ENCODE results near the gene TPPP2.

The TPPP2 gene

DNA sequence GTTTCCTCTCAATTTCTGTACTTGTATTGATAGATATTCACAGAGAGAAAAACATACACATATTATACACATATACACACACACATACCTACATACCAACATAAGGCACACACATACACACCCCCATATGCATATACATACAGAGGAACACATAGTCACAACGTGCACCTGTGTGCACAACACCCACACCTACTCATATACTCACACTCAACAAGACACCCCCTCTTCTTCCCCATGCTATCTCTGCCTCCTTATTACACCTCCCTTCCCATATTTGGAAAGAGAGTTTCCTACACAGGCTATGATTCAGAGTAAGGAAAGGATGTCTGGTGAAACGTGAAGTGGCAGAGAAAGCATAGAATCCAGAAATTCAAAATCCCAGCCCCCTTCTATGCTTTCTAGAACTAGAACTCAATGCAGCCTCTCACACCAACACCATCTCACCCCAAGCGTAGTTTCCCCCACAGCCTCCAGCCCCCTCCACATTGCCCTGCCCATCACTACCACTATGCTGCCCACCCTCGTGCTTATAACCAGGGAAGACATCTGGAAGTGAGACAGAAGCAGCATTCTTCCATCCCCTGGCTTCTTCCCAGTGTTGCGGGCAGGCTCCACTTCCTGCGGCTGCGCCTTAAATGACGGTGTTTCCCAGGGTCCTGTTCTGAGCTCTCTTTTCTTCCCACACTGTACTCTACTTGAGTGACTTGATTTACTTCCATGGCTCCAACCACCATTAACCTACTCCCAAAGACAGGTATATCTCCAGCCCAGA is 30.0 kb downstream of the TPPP2 start:
- no peak for DNase-seq

DNA sequence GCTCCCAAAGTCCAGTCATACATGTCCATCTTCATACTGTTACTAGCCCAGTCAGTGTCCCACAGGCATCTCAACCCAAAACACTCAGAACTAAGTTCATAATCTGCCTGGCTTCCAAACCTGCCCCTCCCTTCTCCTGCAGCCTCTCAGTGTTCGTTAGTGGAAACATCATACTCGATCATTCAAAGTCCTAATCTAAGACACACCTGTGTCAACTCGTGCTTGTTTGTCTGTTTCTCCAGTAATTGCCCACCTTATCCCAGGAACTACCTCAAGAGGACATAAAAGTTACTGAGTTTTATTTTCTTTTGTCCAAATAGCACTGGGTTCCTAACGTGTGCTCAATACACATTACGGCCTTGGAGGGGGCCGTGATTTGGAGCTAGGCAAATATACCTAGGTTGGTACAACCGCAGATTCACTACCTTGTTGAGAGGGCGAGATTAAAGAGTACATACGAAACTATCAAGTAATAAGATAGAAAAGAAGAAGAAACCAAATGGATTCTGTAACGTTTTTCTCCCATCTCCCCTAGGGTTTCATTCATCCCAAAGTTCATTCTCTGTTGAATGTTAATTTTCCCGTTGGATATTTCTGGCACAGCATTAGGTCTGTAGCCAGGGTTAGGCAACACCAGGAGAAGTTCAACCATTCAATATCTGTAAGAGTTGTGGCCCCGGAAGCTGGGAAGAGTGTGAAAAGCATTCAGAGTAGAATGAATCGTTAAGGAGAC is 30.8 kb downstream of the TPPP2 start:
- DNase-seq, result no peak

DNA sequence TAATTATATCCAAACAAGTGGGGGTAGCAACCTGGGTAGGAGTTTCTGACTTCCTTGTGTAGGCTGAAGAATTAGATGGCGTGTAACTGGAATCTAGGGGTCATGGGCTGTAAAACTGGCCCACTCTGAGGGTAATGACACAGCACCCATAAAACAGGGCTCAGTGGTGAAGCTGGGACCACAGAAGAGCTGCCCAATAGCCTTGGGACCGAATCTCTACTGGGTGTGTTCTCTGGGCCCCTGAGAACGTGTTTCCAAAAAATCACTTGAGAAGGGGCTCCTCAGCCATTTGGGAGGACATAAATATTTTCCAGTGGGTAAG is 31.3 kb downstream of the TPPP2 start:
- no peak for DNase-seq

DNA sequence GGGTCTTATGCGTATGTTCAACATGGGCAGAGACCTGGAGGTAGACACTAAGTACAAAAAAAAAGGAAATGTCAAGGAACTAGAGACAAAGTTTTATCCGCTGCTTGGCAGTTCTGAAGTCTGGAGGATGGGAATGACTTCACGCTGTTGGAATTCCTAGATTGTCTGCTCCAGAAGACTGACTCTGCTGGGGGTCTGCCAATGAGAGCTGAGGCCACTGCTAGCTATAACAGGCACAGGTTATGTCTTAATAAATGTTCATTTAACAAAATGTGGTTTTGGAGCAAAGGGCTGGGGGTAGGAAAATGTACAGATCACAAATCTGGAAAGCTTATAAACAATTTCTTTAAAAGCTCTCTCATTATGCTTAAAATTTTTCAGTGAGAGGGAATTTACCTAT is 33.5 kb downstream of the TPPP2 start:
- DNase-seq, result no peak

DNA sequence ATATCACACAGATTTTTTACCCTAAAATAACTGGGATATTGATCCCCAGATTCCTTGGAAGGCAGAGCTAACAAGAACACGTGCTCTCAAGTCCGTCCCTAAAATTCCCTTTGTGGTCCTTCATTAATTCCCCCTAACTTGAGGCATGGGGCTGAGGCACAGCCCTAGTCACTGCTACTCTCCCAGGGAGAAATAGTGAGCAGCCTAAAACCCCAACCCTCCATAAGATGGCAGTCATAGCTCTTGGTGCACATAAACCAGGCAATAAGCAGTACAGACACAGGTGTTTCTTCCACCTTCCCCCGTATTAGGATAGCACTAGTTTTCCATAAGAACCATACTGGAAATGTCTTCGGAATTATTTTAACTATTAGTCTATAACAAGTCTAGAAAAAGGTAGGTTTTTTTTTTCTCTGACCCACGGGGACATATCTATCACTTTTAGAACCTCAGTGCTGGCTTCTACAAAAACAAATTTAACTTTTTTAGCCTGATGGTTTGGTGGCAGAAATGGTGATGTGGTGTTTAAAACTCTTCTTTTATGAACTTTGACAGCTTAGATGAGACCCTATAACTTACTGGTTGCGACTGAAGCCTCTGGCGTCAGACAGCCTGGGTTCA is 37.0 kb downstream of the TPPP2 start:
- DNase-seq, result no peak

DNA sequence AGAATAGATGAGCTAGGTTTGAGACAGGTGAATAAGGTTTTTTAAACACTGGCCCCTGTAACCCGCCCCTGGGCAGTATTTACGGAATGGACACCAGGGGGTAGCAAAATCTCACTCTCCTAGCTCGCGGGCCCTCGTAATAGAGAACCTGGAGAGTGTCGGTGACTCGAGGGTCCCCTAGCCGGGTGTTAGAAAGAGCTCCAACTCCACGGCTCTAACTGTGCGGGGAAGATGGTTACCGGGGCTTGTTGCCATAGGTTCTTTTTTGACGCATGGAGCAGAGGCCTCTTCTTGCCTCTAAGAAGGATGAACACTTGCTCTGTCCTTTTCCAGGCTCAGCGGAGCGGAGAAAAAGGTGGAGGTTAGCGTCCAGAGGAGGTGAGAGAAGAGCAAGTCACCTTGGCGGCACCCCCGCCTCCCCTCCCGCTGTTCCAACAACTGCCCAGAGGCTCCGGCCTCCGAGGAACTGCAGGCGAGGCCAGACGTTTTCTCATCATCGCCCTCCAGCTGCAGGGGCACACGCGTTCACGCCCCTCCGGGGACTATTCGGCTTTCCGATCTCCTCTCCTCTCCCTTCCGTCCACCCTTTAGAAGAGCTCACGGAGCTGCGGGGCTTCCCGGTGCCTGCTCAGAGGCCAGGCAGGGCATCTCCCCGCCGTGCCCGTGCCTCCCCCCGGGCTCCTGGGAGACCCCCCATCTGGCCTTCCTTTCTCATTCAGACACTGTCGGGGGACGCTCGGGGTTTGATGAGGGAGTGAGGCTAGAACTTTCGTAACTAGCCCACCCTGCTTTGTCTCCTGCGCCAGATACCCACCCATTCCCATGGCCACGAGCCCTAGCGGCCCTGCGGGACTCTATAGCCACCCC is 38.7 kb downstream of the TPPP2 start:
- DNase-seq, result no peak

DNA sequence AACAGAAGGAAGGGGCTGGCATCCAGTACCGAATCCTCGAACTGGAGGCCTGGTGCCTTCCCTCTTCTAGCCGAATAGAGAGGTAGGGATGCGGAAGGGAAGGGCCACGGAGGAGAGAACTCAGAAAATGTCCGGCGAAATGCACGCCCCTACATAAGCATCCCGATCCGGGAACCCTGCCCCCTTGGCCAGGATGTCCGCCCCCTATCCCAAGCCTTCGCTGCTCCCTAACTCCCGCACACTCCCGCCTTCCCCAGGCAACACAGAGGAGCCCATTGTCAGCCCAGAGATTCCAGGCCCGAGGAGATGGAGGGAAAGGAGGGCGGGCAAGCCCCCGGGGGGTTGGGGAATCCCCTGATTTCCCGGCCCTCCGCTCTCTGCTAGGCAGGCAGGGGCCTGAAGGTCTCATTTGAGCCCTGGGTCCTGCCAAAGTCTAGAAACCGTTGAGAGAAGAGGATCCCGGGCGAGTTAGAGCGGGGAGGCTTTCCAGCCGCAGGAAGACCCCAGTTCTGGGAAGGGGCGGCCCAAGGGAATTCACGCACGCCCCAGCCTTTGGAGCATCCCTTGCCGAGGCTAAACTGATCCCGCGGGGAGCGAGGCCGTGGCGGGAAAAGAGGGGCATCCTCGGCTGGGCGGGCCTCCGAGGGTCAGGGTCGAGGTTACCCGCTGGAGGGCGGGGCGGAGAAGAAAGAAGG is 39.5 kb downstream of the TPPP2 start:
- no peak for DNase-seq

DNA sequence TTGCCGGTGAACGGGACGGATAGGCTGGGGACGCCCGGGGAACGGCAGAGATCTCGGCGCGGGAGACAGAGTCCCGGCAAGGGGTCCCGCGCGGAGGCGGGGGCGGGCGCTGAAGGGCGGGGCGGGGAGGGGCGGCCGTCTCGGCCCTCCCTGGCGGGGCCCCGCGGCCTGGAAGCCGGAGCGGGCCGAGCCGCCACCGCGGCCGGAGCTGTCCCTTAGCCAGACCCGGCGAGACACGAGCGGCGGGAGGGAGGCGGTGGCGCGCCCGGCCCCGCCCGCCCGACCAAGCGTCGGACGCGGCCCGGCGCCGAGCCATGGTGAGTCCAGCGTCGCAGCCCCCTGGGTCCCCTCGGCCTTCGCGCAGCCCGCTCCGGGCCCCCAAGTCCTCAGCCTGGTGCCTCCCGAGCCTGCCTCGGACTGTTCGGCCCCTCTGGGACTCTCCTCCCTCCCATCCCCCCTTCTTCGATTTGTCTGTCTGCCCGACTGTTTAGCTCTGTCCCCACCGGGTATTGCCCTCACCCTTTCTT is 40.1 kb downstream of the TPPP2 start, which contains the start of gene ARHGEF40:
Gene ARHGEF40 (plus strand): TSS at position 222 of the 527 bp plus-strand sequence. CDS start 93 bp downstream, at position 315.
- DNase-seq, result no peak

DNA sequence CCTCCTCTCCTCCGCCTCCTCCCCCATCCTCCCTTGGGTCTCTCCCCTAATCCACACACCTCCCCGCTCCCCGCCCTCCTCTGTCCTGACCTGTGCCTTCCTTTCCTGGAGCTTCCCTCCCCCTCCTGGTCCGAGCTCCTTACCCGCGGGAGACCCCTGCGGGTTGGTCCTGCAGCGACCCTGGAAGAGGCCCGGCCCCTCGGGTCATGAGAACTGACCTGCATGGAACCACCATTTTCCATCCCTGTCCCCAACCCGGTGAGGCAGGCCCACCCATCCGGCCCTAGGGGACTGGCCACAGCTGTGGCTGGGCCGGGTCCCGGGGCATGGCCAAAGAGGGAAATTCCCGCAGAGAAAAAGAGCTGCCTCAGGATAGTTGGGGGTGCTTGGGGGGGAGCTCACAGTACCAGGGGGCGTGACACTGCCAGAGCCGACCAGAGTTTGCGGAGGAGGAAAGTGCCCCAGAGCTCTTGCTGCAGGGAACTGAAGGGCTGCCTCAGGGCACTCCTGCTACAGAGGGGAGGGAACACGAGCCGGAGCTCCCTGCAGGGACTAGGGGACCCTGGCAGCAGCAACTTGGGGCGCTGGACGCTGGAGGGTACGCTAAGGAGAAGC is 40.7 kb downstream of the TPPP2 start:
- no peak for DNase-seq

DNA sequence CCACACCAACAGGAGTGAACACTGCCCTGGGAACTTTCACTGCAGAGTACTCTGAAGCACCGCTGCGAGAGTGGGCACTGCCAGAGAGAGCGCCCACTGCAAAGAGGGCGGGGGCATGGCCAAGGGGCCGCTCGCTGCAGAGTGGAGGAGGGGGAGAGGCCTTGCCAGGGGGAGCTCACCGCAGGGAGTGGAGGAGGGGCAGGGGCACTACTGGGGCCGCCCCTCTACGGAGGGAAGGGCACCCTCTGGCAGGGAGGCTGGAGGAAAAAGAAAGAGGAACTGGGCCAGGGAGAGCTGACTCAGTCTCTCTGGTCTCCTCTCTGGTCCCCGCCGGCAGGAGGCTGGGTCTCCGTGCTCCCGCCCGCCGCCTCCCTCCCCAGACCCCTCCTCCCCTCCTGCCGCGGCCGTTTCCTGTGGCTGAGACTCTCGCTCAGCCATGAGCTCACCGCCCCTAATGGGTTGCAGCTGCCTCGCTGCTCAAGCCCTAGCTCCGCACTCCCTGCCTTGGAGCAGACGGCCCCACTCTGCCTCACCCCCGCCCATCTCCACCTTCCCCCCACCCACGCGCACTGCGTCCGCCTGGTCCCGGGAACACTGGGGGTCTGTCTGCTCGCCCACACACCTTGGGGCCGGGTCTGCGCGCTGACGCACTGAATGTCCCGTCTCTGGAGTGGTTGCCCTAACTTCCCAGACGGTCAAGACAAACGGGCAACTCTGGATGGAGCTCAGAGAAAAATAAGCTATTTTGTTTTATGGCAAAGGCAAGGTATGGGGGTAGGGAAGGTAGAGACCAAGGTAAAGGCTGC is 41.4 kb downstream of the TPPP2 start:
- no peak for DNase-seq

DNA sequence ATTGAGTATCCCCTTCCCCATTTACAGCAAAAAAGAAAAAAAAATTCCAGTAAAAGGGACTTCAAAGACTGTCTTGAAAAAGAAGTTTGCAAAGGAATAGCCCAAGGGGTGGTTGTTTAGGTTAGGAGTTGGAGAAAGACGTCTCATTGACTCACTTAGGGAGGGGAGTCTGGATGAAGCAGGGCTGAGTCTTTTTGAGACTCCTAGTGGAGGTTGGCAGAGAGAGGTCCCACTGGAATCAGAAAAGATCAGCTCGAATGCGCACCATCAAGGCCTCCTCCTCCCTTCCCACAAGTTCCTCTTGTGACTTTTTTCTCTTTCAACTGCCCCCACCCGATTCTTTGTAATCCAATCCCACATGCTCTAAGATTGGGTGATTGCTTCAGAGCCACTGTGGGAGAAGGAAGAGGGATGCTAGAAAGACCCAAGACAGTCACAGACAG is 42.0 kb downstream of the TPPP2 start:
- no peak for DNase-seq

DNA sequence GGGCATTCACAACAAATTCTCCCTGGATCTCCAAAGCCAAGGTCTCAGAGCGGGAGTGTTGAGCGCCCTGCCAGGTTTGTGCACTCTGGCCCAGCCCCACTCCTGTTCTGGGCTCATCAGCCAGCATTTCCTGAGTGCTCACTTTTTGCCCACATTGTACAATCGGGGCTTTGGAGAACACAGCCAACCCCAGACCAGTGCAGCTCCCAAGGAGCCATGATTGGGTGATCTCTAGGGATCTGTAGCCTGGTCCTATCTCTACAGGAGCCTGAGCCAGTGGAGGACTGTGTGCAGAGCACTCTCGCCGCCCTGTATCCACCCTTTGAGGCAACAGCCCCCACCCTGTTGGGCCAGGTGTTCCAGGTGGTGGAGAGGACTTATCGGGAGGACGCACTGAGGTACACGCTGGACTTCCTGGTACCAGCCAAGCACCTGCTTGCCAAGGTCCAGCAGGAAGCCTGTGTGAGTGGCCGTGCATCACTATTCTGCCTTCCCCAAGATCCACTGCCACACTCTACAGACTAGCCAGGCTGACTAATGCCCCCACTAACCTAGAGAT is 42.8 kb downstream of the TPPP2 start:
- no peak for DNase-seq

DNA sequence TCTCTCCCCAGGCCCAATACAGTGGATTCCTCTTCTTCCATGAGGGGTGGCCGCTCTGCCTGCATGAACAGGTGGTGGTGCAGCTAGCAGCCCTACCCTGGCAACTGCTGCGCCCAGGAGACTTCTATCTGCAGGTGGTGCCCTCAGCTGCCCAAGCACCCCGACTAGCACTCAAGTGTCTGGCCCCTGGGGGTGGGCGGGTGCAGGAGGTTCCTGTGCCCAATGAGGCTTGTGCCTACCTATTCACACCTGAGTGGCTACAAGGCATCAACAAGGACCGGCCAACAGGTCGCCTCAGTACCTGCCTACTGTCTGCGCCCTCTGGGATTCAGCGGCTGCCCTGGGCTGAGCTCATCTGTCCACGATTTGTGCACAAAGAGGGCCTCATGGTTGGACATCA is 43.9 kb downstream of the TPPP2 start:
- no peak for DNase-seq

DNA sequence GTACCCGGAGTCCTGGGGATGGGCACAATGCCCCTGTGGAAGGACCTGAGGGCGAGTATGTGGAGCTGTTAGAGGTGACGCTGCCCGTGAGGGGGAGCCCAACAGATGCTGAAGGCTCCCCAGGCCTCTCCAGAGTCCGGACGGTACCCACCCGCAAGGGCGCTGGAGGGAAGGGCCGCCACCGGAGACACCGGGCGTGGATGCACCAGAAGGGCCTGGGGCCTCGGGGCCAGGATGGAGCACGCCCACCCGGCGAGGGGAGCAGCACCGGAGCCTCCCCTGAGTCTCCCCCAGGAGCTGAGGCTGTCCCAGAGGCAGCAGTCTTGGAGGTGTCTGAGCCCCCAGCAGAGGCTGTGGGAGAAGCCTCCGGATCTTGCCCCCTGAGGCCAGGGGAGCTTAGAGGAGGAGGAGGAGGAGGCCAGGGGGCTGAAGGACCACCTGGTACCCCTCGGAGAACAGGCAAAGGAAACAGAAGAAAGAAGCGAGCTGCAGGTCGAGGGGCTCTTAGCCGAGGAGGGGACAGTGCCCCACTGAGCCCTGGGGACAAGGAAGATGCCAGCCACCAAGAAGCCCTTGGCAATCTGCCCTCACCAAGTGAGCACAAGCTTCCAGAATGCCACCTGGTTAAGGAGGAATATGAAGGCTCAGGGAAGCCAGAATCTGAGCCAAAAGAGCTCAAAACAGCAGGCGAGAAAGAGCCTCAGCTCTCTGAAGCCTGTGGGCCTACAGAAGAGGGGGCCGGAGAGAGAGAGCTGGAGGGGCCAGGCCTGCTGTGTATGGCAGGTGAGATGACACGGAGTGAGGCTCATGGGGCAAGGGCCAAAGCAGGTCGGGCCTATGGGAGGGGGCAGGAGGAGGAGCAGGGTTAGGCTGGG is 44.6 kb downstream of the TPPP2 start:
- no peak for DNase-seq

DNA sequence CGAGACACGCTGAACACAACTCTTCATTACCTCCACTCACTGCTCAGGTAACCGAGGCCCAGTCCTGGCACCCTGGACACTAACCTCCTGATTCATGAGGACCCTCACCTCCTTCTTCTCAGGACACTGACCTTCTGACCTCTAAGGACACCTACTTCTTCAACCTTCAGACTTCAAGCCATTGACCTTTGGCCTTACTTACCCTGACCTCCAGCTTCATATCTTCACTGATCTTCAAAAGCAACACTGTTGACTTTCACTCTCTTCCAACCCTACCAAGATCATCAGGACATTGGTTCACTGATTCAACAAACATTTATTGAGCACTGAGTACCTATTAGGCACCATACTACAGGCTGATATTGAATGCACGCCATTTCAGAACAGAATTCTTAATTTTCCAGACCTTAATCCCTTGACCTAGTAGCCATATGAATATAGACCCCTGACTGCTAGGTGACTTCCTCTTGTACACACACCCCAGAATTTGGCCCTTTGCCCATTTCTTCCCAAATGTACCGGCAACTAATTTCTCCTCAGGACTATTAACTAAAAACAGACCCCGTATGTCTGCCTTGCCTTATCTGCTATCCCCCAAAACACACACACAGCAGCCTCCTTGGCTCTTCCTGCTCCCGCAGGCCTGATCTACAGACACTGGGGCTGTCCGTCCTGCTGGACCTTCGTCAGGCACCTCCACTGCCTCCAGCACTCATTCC is 45.9 kb downstream of the TPPP2 start:
- DNase-seq, result no peak

DNA sequence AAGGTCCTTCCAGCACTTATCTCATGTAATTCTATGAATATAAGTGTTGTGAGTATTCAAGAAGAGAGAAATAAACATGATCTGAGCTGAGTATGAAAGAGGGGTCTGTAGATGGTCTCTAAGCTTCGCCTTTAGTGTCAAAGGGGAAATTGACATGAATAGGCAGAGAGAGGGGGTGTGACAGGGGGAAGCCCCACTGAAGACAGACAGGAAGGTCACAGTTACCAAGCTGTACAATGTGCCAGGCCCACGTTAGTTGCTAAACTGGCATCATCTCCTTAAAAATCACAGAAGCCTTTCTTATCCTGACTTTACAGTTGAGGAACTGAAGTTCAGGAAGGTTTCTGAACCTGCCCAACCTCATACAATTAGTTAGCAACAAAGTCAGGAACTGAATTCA is 47.7 kb downstream of the TPPP2 start:
- no peak for DNase-seq

DNA sequence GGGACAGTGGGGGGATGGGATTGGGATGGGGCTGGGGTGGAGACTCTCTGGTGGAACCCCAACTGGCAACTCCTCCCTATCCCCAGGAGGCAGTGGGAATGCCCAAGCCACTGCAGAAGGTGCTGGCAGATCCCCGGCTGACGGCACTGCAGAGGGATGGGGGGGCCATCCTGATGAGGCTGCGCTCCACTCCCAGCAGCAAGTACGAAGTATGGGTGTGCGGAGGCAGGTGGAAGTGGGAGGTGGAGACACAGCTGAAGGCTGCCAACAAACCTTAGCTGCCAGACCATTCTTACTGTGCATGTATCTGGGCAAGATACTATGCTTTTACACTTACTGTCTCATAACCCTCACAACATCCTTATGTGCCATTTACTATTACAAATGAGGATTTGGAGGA is 48.3 kb downstream of the TPPP2 start:
- no peak for DNase-seq

DNA sequence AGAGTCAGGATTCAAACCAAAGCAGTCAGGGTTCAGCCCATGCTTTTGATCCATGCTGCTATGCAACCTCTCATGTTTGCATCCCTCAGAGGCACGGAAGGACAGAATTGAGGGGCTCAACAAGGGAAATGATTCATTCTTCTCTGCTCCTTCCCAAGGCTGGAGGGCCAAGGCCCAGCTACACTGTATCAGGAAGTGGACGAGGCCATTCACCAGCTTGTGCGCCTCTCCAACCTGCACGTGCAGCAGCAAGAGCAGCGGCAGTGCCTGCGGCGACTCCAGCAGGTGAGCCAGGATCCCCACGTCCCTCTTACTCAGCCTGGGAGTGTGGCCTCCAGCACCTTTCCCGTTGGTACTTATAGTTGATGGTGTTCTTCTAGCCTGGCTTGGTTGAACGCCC is 48.7 kb downstream of the TPPP2 start:
- no peak for DNase-seq

All from cortex of kidney (tissue), 1 donor.